GM12801 (cell line): ENCODE data around the gene SCFD1.

Source experiments
- CTCF ChIP-seq: IDR thresholded peaks from one replicate; pipeline ENCODE4 v1.5.1; 2011; ENCODE audit warnings: control low read depth; ENCODE audit not compliant: insufficient read length; ENCODE audit errors: extremely low read depth

SCFD1 gene

GRCh38 chr14:30756594-30756993 is 134.5 kb downstream of the SCFD1 start:
- no peak for TF ChIP-seq CTCF

- no peak for TF ChIP-seq CTCF
These were observed 135.0 kb downstream of the SCFD1 start for GRCh38 chr14:30757082-30757481.

- no peak for TF ChIP-seq CTCF
These were observed 137.3 kb downstream of the SCFD1 start for GRCh38 chr14:30759172-30760125.

- no peak for TF ChIP-seq CTCF
These were observed 141.8 kb downstream of the SCFD1 start for GRCh38 chr14:30763891-30764290.

GRCh38 chr14:30767624-30768023 is 145.5 kb downstream of the SCFD1 start:
- no peak for TF ChIP-seq CTCF

GRCh38 chr14:30768791-30769190 is 146.7 kb downstream of the SCFD1 start:
- no peak for TF ChIP-seq CTCF

GRCh38 chr14:30770376-30770775 is 148.3 kb downstream of the SCFD1 start:
- TF ChIP-seq CTCF: no peak
